ENCODE data around the gene VBP1.

DNA sequence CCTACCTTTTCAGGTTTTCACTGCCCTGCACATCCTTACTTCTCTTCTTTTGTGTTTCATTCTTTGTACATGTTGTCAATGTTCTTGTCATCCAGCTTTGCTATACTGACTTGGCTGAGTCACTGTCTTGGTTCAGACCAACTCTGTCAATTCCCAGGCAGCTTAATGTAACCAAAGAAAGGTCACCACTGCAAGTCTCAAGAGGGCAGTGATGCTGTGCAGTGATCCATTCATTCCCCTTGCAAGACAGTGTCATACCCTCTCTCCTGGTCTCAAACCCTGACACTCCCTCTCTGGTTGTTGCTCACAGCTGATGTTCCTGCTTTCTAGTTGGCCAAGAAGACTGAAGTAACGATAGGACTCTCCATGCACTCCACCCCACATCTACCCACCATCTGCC lies 30.5 kb downstream of the VBP1 start:
- TF ChIP-seq, protein P1, sequence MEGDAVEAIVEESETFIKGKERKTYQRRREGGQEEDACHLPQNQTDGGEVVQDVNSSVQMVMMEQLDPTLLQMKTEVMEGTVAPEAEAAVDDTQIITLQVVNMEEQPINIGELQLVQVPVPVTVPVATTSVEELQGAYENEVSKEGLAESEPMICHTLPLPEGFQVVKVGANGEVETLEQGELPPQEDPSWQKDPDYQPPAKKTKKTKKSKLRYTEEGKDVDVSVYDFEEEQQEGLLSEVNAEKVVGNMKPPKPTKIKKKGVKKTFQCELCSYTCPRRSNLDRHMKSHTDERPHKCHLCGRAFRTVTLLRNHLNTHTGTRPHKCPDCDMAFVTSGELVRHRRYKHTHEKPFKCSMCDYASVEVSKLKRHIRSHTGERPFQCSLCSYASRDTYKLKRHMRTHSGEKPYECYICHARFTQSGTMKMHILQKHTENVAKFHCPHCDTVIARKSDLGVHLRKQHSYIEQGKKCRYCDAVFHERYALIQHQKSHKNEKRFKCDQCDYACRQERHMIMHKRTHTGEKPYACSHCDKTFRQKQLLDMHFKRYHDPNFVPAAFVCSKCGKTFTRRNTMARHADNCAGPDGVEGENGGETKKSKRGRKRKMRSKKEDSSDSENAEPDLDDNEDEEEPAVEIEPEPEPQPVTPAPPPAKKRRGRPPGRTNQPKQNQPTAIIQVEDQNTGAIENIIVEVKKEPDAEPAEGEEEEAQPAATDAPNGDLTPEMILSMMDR (IDR thresholded peaks at IDR 0.05): no peak
- no peak for TF ChIP-seq POLR2AphosphoS5 (IDR thresholded peaks at IDR 0.05)
